ENCODE data around the gene WIPI1. TPM values are rescaled to one million over a fixed set of nuclear protein-coding genes. Genes with fewer than 3 reads are reported as not detected.

WIPI1 gene
- total and polyA plus RNA-seq, 2 of the 13 experiments (the other 11 are each of a cell fraction or from before 2014, with no cell fraction given): 29.4 to 141 TPM

DNA sequence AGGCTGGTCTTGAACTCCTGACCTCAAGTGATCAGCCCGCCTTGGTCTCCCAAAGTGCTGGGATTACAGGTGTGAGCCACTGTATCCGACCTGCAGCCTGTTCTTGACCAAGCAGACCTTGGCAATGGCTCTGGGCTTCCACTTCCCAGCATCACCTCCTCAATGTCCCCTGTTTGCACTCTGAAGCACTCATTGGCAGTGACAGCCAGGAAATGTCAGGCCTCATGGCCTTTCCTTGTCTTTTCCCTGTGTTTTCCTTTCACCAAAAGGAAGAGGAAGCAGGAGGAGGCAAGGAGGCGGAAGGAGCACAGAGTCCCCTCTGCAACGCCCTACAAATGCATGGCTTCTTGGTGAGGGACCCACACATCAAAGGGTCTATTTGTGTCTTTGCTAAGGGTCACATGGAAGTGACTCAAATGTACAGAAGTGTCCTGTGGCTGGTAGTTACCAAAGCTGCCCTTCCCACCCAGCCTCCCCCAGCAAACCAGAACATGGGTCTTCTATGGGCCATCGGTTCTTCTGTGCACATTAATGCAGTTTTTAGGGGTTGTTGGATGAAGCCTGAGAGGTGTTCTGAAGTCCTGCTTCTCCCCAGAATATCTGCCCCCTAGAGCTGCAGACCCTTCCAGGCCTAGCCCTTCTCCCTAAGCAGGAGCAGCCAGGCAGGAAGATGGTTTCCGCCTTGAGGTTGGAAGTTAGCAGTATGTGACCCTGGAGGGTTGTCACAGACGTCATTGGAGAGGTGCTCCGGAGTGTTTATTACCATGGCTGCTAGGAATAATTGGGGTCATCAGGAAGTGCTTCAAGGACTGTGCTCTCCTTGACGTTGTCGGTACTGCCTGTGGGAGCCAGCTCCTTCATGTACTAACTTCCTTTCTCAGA, 60.8 kb downstream of the WIPI1 start:
- H3K9me3 ChIP-seq (ENCODE audit: low read length): peaks cover 5% of the 10 kb centered on the region; the same call in 1 of the 2 replicates
- TF ChIP-seq, protein P1, sequence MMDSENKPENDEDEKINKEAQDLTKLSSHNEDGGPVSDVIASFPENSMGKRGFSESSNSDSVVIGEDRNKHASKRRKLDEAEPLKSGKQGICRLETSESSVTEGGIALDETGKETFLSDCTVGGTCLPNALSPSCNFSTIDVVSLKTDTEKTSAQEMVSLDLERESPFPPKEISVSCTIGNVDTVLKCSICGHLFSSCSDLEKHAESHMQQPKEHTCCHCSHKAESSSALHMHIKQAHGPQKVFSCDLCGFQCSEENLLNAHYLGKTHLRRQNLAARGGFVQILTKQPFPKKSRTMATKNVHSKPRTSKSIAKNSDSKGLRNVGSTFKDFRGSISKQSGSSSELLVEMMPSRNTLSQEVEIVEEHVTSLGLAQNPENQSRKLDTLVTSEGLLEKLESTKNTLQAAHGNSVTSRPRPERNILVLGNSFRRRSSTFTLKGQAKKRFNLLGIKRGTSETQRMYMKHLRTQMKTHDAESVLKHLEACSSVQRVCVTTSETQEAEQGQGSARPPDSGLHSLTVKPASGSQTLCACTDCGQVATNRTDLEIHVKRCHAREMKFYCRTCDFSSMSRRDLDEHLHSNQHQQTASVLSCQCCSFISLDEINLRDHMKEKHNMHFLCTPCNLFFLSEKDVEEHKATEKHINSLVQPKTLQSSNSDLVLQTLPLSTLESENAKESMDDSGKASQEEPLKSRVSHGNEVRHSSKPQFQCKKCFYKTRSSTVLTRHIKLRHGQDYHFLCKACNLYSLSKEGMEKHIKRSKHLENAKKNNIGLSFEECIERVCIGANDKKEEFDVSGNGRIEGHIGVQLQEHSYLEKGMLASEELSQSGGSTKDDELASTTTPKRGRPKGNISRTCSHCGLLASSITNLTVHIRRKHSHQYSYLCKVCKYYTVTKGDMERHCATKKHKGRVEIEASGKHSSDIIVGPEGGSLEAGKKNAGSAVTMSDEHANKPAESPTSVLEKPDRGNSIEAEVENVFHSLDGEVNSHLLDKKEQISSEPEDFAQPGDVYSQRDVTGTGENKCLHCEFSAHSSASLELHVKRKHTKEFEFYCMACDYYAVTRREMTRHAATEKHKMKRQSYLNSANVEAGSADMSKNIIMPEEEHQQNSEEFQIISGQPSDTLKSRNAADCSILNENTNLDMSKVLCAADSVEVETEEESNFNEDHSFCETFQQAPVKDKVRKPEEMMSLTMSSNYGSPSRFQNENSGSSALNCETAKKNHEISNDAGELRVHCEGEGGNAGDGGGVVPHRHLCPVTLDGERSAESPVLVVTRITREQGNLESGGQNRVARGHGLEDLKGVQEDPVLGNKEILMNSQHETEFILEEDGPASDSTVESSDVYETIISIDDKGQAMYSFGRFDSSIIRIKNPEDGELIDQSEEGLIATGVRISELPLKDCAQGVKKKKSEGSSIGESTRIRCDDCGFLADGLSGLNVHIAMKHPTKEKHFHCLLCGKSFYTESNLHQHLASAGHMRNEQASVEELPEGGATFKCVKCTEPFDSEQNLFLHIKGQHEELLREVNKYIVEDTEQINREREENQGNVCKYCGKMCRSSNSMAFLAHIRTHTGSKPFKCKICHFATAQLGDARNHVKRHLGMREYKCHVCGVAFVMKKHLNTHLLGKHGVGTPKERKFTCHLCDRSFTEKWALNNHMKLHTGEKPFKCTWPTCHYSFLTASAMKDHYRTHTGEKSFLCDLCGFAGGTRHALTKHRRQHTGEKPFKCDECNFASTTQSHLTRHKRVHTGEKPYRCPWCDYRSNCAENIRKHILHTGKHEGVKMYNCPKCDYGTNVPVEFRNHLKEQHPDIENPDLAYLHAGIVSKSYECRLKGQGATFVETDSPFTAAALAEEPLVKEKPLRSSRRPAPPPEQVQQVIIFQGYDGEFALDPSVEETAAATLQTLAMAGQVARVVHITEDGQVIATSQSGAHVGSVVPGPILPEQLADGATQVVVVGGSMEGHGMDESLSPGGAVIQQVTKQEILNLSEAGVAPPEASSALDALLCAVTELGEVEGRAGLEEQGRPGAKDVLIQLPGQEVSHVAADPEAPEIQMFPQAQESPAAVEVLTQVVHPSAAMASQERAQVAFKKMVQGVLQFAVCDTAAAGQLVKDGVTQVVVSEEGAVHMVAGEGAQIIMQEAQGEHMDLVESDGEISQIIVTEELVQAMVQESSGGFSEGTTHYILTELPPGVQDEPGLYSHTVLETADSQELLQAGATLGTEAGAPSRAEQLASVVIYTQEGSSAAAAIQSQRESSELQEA (CRISPR knock-in tag; IDR thresholded peaks at IDR 0.05; ENCODE audit: not compliant biosample characterization): no peak
- TF ChIP-seq ZNF253 (CRISPR knock-in tag; IDR thresholded peaks at IDR 0.05; ENCODE audit: borderline replicate concordance): peak; percentile 80; the same call in 1 of the 2 replicates
- 0 out of 2 replicates have a peak, but pooled peaks have one; percentile 29 for TF ChIP-seq SPEN (CRISPR knock-in tag; IDR thresholded peaks at IDR 0.05; ENCODE audit: low read depth)
- TF ChIP-seq HES4 (CRISPR knock-in tag; IDR thresholded peaks at IDR 0.05; ENCODE audit: borderline replicate concordance): no peak
- TF ChIP-seq, protein P2, sequence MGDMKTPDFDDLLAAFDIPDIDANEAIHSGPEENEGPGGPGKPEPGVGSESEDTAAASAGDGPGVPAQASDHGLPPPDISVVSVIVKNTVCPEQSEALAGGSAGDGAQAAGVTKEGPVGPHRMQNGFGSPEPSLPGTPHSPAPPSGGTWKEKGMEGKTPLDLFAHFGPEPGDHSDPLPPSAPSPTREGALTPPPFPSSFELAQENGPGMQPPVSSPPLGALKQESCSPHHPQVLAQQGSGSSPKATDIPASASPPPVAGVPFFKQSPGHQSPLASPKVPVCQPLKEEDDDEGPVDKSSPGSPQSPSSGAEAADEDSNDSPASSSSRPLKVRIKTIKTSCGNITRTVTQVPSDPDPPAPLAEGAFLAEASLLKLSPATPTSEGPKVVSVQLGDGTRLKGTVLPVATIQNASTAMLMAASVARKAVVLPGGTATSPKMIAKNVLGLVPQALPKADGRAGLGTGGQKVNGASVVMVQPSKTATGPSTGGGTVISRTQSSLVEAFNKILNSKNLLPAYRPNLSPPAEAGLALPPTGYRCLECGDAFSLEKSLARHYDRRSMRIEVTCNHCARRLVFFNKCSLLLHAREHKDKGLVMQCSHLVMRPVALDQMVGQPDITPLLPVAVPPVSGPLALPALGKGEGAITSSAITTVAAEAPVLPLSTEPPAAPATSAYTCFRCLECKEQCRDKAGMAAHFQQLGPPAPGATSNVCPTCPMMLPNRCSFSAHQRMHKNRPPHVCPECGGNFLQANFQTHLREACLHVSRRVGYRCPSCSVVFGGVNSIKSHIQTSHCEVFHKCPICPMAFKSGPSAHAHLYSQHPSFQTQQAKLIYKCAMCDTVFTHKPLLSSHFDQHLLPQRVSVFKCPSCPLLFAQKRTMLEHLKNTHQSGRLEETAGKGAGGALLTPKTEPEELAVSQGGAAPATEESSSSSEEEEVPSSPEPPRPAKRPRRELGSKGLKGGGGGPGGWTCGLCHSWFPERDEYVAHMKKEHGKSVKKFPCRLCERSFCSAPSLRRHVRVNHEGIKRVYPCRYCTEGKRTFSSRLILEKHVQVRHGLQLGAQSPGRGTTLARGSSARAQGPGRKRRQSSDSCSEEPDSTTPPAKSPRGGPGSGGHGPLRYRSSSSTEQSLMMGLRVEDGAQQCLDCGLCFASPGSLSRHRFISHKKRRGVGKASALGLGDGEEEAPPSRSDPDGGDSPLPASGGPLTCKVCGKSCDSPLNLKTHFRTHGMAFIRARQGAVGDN (CRISPR knock-in tag; IDR thresholded peaks at IDR 0.05): 0 out of 2 replicates have a peak, but pooled peaks have one; percentile 10
- TF ChIP-seq, protein P3, sequence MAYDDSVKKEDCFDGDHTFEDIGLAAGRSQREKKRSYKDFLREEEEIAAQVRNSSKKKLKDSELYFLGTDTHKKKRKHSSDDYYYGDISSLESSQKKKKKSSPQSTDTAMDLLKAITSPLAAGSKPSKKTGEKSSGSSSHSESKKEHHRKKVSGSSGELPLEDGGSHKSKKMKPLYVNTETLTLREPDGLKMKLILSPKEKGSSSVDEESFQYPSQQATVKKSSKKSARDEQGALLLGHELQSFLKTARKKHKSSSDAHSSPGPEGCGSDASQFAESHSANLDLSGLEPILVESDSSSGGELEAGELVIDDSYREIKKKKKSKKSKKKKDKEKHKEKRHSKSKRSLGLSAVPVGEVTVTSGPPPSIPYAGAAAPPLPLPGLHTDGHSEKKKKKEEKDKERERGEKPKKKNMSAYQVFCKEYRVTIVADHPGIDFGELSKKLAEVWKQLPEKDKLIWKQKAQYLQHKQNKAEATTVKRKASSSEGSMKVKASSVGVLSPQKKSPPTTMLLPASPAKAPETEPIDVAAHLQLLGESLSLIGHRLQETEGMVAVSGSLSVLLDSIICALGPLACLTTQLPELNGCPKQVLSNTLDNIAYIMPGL (CRISPR knock-in tag; IDR thresholded peaks at IDR 0.05; ENCODE audit: borderline replicate concordance in 1 of 2, low read depth in 1 of 2): no peak
- no peak overlapping the region for H3K4me3 ChIP-seq (replicated peaks in 1 of 3; ENCODE audit: insufficient read depth in 1 of 3, low read depth in 2 of 3, low read length in 3 of 3)
- CTCF ChIA-PET (ENCODE audit: low intra/inter-chr PET ratio, low total read pairs): no interaction called here
- no peak overlapping the region for H3K4me2 ChIP-seq (ENCODE audit: low read depth, low read length)
- DNase-seq (ENCODE audit: low spot score) (no peak), ATAC-seq (no peak), FAIRE-seq (no peak)
- H4K20me1 ChIP-seq (ENCODE audit: insufficient read depth, low read length): no peaks in the 10 kb centered on the region
- H3K27ac ChIP-seq (ENCODE audit: extremely low read length, insufficient read depth, low read length): no peak overlapping the region
- 92% methylated on average over 10 of the region's 10 CpGs for WGBS (ENCODE audit: low lambda C conversion rate)
- no peak overlapping the region for H3K9ac ChIP-seq (ENCODE audit: insufficient read depth, low read depth, low read length)
- no TSS peak for BruUV-seq (replicated peaks)
- POLR2A ChIA-PET: interaction anchor here (4.0 kb wide), 1 partner anchor 13 kb away, joined by 15 read pairs; no protein-coding TSS in a partner anchor
- H3K36me3 ChIP-seq (replicated peaks in 1 of 2; ENCODE audit: control insufficient read depth in 1 of 2, insufficient read depth in 2 of 2, low read length in 2 of 2): no peaks in the 10 kb centered on the region; a peak in 1 of 5 replicates
- H2AFZ ChIP-seq (ENCODE audit: low read length): no peak overlapping the region
- no peaks in the 10 kb centered on the region for H3K27me3 ChIP-seq (ENCODE audit: control insufficient read depth in 1 of 2, insufficient read depth in 2 of 2, low read length in 2 of 2)
- intact Hi-C loops (cut with micrococcal nuclease; ENCODE audit: unreplicated experiment) (no loop called here), in situ Hi-C loops (cut with HindIII; ENCODE audit: extremely low pct_ligation_motif_present, low pct_unique_long_range_greater_than_20kb) (no loop called here)
- peaks cover 78% of the 10 kb centered on the region for H3K4me1 ChIP-seq (ENCODE audit: insufficient read depth, low read length)
- H3K79me2 ChIP-seq (ENCODE audit: insufficient read depth, low read length): no peaks in the 10 kb centered on the region

Measured in HepG2 (cell line).